DOHH2 (cell line): Measurements from ENCODE around the gene THRSP.

Experiments
- EZH2phosphoT487 ChIP-seq: fragments of 200-600 bp; sonication (generic); IDR thresholded peaks from 2 replicates; pipeline ENCODE4 v1.6.1; 2017; ENCODE audit warnings: borderline replicate concordance, mild to moderate bottlenecking, antibody characterized with exemption, low read length, moderate library complexity, mixed read lengths
- TF ChIP-seq, protein P1 (sequence below): fragments of 200-600 bp; sonication (generic); IDR thresholded peaks from one replicate; pipeline ENCODE4 v1.5.1; 2014; ENCODE audit warnings: antibody characterized with exemption, mild to moderate bottlenecking, low read depth, low read length; ENCODE audit not compliant: poor library complexity, severe bottlenecking

GRCh38 chr11:78045851-78046485 lies 17.7 kb upstream of the THRSP start:
- TF ChIP-seq, protein P1, sequence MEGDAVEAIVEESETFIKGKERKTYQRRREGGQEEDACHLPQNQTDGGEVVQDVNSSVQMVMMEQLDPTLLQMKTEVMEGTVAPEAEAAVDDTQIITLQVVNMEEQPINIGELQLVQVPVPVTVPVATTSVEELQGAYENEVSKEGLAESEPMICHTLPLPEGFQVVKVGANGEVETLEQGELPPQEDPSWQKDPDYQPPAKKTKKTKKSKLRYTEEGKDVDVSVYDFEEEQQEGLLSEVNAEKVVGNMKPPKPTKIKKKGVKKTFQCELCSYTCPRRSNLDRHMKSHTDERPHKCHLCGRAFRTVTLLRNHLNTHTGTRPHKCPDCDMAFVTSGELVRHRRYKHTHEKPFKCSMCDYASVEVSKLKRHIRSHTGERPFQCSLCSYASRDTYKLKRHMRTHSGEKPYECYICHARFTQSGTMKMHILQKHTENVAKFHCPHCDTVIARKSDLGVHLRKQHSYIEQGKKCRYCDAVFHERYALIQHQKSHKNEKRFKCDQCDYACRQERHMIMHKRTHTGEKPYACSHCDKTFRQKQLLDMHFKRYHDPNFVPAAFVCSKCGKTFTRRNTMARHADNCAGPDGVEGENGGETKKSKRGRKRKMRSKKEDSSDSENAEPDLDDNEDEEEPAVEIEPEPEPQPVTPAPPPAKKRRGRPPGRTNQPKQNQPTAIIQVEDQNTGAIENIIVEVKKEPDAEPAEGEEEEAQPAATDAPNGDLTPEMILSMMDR, result peak; percentile 98
- TF ChIP-seq EZH2phosphoT487, result no peak
